HG03095 (cell line): ENCODE data around the gene GREM2.

Experiments used
- ATAC-seq: cut with Tn5 transposase; IDR thresholded peaks from one replicate; pipeline ENCODE4 v1.9.1; 2021; ENCODE audit warnings: moderate library complexity; ENCODE audit not compliant: unreplicated experiment

GREM2 gene

DNA sequence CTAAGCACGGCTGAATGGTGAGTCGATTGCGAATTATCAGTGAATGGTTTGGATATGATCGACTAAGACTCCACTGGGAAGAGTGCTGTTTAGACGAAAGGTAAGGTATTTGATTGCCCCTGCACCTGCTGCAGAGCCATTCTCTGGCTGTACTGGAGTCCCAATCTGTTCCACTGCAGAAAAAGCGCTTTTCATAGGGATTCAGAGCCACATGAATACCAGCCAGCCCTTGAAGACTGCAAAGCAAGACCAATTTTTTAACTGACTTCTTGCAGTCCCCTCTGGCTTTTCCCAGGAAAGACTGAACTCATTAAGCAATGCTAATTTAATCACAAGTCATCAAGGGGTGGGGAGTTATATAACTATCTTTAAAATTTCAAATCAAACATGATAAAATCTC lies 1.3 kb downstream of the GREM2 start:
- ATAC-seq: no peak

DNA sequence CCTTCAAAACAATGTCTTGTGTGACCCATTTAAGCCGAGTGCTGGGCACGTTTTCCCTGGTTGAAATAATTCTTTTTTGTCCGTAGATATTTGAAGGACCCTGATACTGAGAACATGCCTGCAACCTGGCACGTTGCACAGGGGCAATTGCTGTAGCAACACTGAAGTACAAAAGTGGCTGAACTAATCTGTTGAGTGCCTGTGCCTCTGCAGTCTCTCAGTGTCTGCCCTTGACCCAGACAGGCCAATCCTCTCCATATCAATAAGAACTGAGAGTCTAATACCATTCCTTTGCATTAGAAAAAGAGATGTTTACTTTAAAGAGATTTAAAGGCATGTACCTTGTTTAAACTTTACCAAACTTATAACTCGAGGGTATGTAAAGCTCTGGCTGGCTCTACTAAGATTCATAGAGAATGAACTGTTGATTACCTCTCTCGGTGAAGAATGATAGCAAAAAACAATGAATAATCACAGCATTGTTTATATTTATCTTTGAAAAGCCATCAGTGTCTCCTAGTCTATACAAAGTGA lies 2.4 kb downstream of the GREM2 start:
- ATAC-seq: no peak

DNA sequence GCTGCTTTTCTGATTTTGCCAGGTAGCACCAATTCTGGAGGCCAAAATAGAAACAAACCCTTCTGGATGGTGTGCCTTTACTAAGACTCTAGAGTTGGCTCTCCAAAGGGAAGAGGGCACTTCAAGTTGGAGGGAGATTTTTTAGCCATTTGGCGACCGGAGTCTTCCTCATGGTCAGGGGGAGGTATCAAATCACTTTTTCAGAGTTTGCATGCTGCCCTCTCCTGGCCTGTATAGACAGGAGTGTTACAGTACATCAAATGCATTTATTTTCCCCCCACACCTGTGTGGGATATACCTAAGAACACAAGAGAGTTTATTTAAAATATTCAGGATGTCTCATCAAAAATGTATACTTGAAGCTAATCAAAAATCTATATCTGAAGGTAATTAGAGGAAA lies 3.2 kb downstream of the GREM2 start:
- no peak for ATAC-seq

DNA sequence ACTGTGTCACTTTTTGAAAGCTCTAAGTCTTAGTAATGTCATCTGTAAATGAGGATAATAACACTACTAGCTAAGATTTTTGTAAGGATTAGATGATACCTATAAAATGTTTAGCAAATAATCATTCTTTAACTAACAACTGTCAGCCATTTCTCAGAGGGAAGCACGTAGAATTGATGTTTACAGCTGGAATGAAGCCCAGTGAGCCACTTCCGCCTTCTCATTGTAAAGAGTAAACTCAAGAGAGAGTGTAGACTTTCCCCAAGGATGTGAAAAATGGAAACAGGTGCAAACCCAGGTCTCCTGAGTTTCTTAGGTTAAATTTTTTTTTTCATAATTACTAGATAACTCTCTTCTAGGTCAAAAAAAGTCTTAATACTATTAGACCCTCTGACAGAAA lies 4.9 kb downstream of the GREM2 start:
- no peak for ATAC-seq

DNA sequence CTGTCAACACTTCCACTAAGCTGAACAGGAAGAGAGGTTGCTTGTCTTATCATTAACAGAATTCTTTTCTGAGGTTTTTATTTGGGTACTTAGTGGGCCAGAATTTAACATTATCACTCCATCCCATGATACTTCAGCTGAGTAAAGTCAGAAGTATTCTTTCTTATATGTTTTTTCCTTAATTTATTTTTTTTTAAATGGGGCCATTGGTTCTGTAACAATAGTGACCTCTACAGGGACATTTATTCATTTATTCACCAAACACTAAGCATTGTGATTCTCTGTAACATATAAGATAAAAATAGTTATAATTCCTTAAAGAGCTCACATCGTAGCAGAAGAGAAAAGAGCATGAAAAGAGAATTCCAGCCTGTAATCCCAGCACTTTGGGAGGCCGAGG lies 9.8 kb downstream of the GREM2 start:
- ATAC-seq: no peak

DNA sequence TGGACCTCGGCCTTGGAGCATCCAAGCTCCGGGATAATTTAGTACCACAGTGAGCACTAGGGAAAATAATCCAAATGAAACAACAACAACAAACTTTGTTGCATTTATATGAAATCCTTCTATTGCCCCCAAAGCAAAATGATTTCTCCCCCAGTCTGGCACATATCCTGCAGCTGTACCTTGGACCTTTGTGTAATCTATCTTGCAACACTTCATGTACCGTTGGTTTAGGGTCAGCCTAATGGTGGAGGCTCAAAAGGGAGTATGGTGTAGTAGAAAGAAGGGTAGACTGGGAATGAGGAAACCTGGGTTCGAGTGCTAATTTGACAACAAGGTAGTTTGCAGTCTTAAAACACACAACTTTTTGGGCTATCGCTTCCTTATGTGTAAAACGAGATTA lies 12.1 kb downstream of the GREM2 start:
- no peak for ATAC-seq

DNA sequence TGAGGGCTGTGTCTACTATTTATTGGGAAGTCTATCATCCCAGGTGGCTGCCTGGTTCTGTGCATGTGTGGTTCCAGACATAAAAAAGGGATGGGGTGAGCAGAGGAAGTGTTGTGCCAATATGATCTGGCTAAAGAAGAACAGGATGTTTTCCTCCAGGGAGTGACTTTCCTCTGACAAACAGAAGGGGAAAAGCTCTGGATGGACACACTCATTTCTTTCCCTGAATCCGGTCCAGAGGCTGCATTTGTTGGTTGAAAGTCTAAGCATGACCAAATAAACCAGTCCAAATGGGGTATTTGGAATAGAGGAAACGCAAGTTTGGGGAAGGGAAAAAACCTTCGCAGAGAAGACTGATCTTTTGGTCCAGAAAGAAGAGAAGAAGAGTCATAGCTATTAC lies 12.7 kb downstream of the GREM2 start:
- ATAC-seq: no peak

DNA sequence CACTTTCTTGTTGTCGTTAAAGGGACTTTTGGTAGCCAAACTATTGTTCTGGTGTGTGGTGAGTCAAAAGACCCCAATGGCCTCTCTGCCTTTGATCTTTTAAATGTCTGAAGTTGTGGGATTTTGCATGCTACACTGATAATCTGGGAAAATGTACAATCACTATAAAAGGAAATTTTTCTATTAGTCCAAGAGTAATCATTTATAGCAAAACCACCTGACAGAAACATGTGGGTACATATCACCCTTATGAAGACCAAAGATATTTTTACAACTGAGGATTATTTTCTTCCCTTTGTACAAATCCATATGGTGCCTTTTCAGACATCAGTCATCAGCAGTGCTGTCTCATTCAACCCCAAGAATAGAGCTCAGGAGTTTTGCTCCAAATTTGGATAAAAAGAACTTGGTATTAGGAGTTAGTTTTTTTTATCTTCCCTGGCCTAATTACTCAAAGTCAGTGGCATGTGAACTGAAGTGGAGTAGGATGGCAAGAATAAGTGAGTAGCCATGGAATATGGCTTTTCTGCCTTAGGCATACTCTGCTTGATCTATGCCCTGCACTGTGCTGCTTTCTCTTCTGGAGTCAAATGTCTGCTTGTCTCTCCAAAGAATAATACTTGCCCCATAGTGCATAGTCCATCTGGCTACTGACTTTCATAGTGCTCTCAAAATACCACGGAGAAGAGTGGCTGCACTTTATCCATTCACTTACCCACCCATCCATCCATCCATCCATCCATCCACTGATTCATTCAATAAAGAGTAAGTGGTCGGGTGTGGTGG lies 13.5 kb downstream of the GREM2 start:
- no peak for ATAC-seq

DNA sequence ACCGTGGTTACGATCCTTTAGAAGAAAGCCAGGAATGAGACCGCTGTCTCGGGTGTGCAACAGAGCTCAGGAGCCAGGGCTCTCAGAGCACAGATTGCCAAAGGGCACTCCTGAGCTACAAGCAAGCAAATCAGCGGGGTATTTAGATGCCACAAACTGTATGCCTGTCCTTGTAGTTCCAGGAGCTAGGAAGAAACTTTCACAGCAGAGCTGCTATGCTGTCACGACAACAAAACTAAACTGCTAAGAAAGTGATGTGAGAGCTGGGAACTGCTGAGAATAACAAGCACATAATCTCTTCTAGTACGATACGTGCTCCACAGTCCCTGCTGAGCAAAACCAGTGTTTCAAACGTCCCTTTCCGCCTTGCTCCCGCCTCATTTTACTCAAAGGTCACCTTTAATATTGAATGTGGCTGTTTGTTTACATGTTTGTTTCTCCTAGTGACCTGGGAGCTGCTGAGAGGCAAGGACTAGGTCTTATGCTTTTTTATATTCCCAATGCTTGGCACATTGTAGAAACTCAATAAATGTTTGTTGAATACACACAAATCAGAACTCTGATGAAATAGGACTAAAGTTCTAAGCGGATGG lies 14.7 kb downstream of the GREM2 start:
- no peak for ATAC-seq

DNA sequence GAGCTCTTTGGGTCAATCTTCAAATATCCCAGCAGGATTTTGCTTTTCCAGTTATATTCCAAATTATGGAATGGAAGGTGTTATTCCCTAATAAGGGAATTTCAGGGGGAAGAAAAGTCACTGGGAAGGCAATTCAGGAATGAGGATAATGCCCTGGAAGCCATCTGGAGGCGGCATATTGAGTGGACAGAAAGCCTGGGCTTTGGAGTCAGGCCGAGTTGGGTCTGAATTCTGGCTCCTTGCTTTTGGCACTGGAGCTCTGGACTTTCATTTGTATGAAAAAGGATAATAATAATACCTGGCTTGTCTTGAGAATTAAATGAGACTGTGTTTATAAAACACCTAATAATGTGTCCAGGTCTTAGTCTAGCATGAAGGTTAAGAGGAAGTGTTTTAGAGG lies 16.5 kb downstream of the GREM2 start:
- ATAC-seq: no peak

DNA sequence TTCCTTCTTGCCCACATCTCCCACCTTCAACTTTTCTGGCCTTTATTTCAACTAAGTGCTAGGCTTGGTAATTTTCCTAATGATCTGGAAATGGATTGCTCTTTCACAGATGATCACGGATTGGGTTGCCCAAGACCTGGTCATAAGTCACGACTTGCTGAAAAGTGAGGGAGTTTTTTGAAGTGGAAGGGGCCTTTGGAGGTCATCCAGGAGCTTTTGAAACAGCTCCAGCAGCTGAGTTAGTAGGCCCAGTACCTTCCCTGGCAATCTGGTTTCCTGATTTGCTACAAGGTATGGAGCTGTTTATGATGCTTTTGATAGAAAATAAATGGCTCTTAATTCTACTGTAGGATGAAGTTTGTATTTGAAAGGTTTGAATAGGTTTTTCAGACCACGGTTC lies 20.4 kb downstream of the GREM2 start:
- no peak for ATAC-seq

DNA sequence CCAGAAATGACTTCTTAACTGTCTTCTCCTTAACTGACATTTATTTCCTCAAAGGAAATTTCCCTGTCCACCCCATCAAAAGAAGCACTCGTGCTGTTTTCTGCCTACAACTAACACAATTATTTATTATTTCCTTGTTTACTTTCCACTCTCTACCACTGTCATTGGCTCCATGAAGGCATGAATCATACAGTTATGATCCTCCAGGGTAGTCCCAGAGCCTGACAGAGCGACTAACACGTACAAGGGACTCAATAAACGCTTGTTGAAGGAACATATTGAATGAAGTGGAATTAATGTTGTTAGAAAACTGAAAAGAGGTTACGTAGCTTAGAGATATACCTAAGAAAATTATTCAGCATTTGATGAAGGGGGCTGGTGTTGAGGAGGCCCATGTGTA lies 20.9 kb downstream of the GREM2 start:
- ATAC-seq: no peak

DNA sequence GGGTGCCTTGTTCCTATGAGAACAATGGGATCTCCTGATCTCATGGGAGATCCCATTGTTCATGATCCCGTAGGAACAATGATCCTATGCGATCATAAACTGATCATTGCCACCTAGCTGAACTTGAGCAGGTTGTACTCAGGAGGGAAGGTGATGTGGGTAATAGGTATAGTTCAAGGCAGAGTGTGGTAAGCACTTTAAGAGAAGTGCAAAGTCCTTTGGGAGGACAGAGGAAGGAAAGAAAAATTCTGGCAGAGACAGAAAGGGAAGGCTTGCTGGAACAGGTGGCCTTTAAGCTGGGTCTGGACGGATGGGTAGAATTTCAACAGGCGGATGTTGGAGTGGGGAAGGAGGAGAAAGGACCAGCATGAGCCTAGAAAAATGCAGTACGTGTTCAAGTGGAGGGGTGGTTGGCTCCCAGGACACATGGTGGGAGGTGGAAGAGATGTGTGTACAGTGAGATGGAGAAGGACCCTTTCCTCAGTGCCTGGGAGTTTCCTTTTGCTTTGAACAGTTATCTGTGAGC lies 22.3 kb downstream of the GREM2 start:
- ATAC-seq: no peak

DNA sequence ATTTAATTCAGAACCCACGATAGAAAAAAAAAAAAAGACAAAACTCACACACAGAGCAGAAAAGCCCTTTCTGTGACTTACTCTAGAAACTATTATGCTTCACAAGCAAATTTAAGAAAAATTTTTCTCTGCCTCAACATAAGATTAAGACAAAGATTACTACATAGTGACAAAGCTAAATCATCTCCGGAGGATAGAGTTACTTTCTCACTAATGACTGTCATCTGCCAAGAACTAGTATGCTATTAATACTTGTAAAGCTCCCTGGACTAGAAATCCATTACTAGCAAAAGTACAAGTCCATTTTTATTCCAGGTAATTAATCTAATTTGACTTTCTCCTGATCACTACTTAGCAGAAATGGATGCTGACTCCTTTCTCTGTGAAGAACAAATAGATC lies 25.9 kb downstream of the GREM2 start:
- no peak for ATAC-seq

DNA sequence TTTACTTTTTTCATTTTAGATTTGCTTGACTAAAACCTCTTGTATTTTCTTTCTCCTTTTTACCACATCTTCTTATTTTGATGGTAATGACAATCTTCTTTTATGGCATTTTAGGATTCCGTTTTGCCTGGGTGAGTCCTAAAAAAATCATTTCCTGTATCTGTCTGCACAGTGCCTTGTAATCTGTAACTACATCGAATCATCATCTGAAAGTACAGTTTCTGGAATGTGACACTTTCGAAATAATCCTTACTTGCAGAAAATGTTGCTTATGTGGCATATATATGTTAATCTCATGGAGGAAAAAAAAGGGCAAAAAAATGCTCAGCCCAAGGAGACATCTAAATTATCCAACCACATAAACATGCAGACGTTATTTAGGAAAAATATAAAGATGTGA lies 29.0 kb downstream of the GREM2 start:
- no peak for ATAC-seq

DNA sequence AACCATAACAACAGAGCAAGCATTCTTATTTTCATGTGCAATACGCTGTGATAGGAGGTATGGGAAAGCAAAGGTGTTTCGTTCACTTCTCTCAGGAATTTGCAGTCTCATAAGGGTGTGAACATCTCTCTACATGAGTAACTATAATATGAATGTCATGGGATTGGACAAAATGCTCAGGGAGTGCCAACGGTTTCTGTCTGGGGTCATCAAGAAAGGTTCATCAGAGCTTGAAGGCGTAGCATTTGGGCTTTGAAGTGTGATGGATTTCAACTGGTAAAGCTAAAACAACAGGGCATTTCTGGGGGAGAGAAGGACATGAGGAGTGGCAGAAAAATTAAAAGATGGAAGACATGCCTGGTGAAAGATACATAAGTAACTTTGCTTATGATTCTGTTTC lies 32.4 kb downstream of the GREM2 start:
- ATAC-seq: no peak

DNA sequence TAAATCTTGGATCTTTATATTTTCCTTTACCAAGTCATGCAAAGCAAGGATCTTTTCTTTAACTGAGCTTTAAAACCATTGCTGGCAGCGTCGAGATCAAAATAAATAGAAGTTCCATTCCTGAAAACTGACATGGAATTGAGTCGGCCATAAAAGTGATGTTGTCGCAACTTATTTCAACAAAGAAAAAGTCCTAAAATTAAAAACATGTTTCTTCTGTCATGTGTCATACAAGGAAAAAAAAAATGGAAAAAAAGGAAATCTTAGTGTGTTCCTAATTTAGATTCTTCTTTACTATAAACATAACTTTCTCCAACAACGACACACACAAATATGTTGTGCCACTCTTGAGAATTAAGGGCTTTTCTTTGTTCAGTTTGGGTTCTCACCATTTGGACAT lies 34.9 kb downstream of the GREM2 start:
- ATAC-seq: no peak

DNA sequence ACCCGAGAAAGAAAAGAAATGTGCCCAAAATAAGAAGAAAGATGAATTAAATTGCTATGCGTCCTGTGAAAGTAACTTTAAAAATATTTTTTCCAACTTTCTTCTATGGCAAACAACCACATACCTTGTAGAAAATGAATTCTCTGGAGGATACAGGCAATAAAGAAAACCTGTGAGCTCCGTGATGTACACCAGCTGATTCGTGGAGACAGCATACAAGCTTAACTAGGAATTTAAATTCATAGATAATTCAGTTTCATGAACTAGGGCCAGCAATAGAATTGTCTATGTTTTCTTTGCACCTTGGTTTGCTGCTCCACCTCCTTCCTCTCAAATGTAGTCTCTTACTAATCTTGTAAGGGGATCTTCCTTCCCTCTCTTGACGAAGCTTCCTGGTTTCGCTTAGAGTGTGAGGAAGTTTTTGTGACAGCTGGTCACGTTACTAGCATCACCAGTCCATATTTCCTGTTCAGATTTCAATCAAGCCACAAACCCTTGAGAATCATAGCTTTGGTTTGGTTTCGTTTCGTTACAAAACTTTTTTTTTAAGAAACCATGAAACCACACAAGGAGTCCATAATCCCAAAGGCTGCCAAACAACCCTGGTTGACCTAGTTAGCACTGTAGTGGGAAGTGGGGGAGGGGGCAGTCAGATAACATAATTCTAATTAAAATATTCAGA lies 35.8 kb downstream of the GREM2 start:
- ATAC-seq: peak; percentile 69

DNA sequence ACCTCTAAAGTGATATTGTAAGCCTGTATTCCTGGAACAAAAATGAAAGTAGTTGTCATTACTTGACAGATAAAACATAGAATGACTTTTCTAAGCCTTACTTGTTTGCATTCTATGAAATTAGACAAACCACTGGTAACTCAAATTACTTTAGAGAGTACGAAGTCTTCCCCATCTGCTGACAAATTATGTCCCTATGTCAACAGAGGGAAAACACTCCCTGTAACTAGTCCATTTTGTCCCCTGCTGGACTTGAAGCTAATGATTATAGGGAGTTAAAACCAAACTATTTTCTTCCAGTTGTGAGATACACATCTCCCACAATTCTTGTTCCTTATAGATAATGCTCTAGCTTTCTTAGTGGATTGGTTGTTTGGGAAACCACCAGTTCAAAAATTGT lies 39.6 kb downstream of the GREM2 start:
- ATAC-seq: no peak

DNA sequence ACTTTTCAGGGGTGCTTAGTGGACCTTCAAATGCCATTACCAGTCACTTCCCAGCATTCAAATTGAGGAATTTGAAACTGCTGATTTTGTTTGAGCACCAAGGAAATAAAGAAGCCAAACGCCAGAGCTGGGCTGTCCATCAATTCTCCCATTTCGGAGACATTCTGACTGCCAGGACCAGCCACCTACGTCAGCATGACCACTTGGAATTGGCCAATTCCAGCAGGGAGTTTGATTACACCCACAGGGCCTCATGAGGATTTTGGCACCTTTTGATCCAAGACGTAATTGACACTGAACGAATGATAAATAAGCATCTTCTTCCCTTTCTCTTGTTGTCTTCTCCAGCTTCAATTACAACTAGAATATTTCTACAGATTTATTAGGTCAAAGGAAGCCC lies 40.2 kb downstream of the GREM2 start:
- ATAC-seq: no peak

DNA sequence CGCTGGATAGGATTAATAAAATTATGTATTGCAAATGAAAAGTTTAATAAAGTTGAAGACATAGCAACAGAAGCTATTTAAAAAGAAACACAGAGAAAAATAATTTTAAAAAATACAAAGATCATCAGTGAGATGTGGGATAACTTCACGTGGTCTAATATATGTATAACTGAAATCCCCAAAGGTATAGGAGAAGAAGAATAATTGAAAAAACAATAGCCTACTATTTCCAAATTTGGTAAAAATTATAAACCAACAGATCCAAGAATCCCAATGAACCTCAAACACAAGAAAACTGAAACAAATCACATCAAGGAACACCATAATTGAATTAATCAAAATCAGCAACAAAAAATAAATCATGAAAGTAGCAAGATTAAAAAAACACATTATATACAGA lies 44.9 kb downstream of the GREM2 start:
- ATAC-seq: no peak

DNA sequence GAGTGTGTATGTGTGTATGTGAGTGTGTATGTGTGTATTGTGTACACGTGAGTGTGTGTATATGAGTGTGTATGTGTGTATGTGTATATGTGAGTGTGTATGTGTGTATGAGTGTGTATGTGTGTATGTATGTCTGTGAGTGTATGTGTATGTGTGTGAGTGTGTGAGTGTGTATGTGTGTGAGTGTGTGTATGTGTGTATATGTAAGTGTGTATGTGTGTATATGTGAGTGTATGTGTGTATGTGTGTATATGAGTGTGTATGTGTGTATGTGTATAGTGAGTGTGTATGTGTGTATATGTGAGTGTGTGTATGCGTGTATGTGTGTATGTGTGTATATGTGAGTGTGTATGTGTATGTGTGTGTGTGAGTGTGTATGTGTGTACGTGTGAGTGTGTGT lies 49.2 kb downstream of the GREM2 start:
- no peak for ATAC-seq
